SK-N-MC (cell line): Measurements from ENCODE around the gene DDX25.

Experiments
- EZH2 ChIP-seq: fragments of 200-600 bp; sonication (generic); IDR thresholded peaks from one replicate; pipeline ENCODE4 v1.6.1; 2017; ENCODE audit warnings: antibody characterized with exemption
- FOXP2 ChIP-seq: optimal IDR thresholded peaks from 2 replicates; pipeline ENCODE3; 2011; ENCODE audit warnings: mild to moderate bottlenecking, moderate library complexity; ENCODE audit not compliant: insufficient read depth; ENCODE audit errors: extremely low read length, control extremely low read depth
- POLR2AphosphoS5 ChIP-seq: IDR thresholded peaks from 2 replicates; pipeline ENCODE4 v1.6.1; 2012; ENCODE audit warnings: mild to moderate bottlenecking, low read depth, low read length, borderline replicate concordance

DNA sequence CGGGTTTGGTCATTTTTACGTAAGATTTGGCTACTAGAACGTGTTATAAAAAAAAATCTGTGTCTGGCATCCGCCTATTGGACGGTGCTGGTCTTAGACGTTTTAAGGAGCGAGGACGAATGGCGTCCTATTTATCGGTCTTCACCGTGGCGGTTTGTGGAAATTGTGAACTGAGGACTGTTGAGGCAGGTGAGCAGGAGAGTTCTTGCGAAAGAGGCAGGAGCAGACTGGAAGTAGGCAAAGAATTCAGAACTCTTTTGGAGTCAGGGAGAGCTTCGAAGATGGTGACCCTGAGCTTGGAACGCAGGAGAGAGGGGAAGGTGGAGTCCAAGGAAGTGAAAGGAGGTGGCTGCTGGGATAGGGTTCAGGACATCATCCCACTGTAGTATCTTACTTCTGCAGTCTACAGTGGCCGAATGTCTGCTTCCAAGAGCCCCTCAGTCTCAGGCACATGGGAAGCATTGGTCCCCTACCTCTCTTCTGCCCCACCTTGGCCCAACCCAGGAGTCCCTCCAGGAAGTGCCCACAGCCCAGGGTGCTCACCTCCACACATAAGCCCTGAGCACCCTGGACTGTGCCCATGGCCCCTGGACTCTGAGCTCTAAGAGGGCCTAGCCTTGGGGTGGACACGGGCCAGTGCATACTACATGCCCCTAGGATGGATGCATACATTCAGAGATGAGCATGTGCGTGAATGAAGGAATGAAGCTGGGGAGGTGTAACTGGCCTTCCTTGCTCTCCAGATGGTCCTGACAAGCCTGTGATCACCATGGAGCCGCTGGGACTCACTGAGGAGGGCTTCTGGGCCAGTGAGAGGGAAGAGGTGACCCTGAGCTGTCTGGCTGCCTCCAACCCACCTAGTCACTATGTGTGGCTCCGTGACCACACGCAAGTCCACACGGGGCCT is 45.2 kb downstream of the DDX25 start:
- TF ChIP-seq POLR2AphosphoS5, result no peak
- no peak for TF ChIP-seq EZH2
- no peak for TF ChIP-seq FOXP2
